OCI-LY7 (cell line): ENCODE data around the gene GOLGA6L7. TPM values are rescaled to one million over a fixed set of nuclear protein-coding genes. Genes with fewer than 3 reads are reported as not detected.
"Not testable (repeated sequence)": the region's sequence is repeated elsewhere in the genome, so short reads cannot be mapped to it uniquely, and the experiment has no call there.

ENCODE experiments used
- BruUV-seq: library from RNA; stranded (reverse); fragments of 400-500 nt; replicated peaks from 2 replicates; lab custom pipeline; 2021; lab: Mats Ljungman, UMichigan
- CTCF ChIA-PET: fragments of 300-600 bp; sonication (Branson Sonifier 250); formaldehyde crosslinking; loops from one replicate; lab custom pipeline; 2022; ENCODE audit warnings: antibody characterized with exemption; ENCODE audit not compliant: unreplicated experiment; lab: Charles Lee
- POLR2A ChIA-PET: fragments of 300-600 bp; sonication (Branson Sonifier 250); formaldehyde crosslinking; loops from one replicate; lab custom pipeline; 2022; ENCODE audit warnings: antibody characterized with exemption; lab: Charles Lee
- DNase-seq: peaks from one replicate; pipeline ENCODE4 v3.0.0-alpha.2; 2015; ENCODE audit warnings: low spot score
- H2AFZ ChIP-seq: fragments of 200-600 bp; sonication (generic), shearing (Covaris generic); 2 replicates; pipeline ENCODE4 v1.6.1; 2014; ENCODE audit warnings: mild to moderate bottlenecking, antibody characterized with exemption, low read length, moderate library complexity
- H3K27ac ChIP-seq: fragments of 200-600 bp; sonication (generic); 2 replicates; pipeline ENCODE4 v1.5.1; 2014; ENCODE audit warnings: mixed run types, low read depth, mild to moderate bottlenecking, moderate library complexity, low read length, inconsistent platforms; ENCODE audit not compliant: poor library complexity, severe bottlenecking
- H3K36me3 ChIP-seq: fragments of 200-600 bp; sonication (generic); 2 replicates; pipeline ENCODE4 v1.6.1; 2014; ENCODE audit warnings: mild to moderate bottlenecking, antibody characterized with exemption, low read length, moderate library complexity, mixed read lengths; ENCODE audit not compliant: insufficient read depth
- H3K4me1 ChIP-seq: fragments of 200-600 bp; sonication (generic); 2 replicates; pipeline ENCODE4 v1.5.1; 2014; ENCODE audit warnings: mild to moderate bottlenecking, low read length; ENCODE audit not compliant: insufficient read depth, poor library complexity, severe bottlenecking
- H3K4me2 ChIP-seq: fragments of 200-600 bp; sonication (generic); 2 replicates; pipeline ENCODE4 v1.6.1; 2014; ENCODE audit warnings: mild to moderate bottlenecking, low read length
- H3K4me3 ChIP-seq: fragments of 200-600 bp; sonication (generic); 2 replicates; pipeline ENCODE4 v1.5.1; 2014; ENCODE audit warnings: mild to moderate bottlenecking, low read depth, low read length; ENCODE audit not compliant: poor library complexity, severe bottlenecking
- H3K79me2 ChIP-seq: fragments of 200-600 bp; sonication (generic); 2 replicates; pipeline ENCODE4 v1.6.1; 2016; ENCODE audit warnings: low read depth, mild to moderate bottlenecking, low read length, moderate library complexity, mixed read lengths; ENCODE audit not compliant: insufficient read depth
- H3K9me2 ChIP-seq: fragments of 200-600 bp; sonication (generic); 2 replicates; pipeline ENCODE4 v1.6.1; 2016; ENCODE audit warnings: mild to moderate bottlenecking, low read length, mixed read lengths; ENCODE audit not compliant: insufficient read depth
- H3K9me3 ChIP-seq: fragments of 200-600 bp; sonication (generic); 2 replicates; pipeline ENCODE4 v1.6.1; 2014; ENCODE audit warnings: mild to moderate bottlenecking, mixed run types, low read length, mixed read lengths
- H4K20me1 ChIP-seq: fragments of 200-600 bp; sonication (generic); 2 replicates; pipeline ENCODE4 v1.6.1; 2014; ENCODE audit warnings: mild to moderate bottlenecking, antibody characterized with exemption, low read length, moderate library complexity, mixed read lengths; ENCODE audit not compliant: insufficient read depth
- intact Hi-C: fragments of 100-400 bp; cut with micrococcal nuclease; formaldehyde crosslinking; loops from one replicate; pipeline ENCODE4 v1.10.0; 2022; ENCODE audit not compliant: unreplicated experiment
- total RNA-seq, 2 experiments: library from RNA; depleted of rRNA in 1 of 2; stranded (reverse); fragments of >200 nt in 1 of 2; shearing (Covaris generic) in 1 of 2; gene quantifications; 2 replicates each; pipeline ENCODE4 v1.2.3, GENCODE V29; 2014 to 2022

GOLGA6L7 gene
- total RNA-seq, 2 experiments from 2014 or later: not detected

DNA sequence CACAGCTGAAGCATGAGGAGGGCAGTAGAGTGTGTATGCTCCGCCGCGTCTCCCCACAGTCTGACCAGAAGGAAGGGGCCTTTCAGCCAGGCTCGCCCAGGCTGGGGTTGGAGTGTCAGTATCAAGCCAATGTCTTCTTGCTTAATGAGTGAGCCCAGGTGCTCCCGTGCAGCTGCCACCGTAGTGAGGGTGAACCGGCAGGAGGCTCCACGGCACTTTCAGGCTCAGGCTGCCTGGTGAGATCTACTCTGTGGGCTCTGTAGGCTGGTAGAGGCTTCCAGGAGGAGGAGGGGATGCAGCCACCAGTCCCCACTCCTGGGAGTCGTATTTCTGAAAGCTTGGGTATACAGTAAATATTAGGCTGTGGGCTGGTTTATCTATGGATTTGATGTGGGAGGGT, 8.2 kb downstream of the GOLGA6L7 start:
- H3K79me2 ChIP-seq, DNase-seq, H3K4me3 ChIP-seq, intact Hi-C loops, H3K4me2 ChIP-seq, H3K27ac ChIP-seq, H3K36me3 ChIP-seq, H4K20me1 ChIP-seq, CTCF ChIA-PET, H2AFZ ChIP-seq, H3K9me2 ChIP-seq, H3K4me1 ChIP-seq, H3K9me3 ChIP-seq, POLR2A ChIA-PET, BruUV-seq: not testable (repeated sequence)

DNA sequence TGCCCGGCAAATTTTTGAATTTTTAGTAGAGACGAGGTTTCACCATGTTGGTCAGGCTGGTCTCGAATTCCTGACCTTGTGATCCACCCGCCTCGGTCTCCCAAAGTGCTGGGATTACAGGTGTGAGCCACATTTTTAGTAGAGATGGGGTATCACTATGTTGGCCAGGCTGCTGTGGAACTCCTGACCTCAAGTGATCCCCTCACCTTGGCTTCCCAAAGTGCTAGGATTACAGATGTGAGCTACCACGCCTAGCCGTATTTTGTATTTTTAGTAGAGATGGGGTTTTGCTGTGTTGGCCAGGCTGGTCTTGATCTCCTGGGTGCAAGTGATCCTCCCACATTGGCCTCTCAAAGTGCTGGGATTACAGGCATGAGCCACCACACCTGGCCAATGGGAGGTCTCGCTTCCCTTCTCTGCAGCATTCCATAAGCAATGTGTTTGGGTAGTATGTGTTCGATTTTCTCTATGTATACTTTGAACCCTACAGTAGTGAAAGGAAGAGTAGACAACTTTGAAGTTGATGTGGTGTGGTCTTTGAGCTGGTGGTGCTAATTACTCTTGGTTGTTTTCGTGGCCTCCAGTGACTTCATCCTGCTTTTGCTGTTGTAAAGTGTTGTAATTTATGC, 13.4 kb downstream of the GOLGA6L7 start:
- H3K9me2 ChIP-seq, H3K4me1 ChIP-seq, H3K4me2 ChIP-seq, DNase-seq, H3K9me3 ChIP-seq, H3K79me2 ChIP-seq, H3K36me3 ChIP-seq, intact Hi-C loops, H2AFZ ChIP-seq, CTCF ChIA-PET, POLR2A ChIA-PET, H3K4me3 ChIP-seq, H4K20me1 ChIP-seq, H3K27ac ChIP-seq, BruUV-seq: not testable (repeated sequence)

- H3K79me2 ChIP-seq, H3K27ac ChIP-seq, DNase-seq, H3K36me3 ChIP-seq, BruUV-seq, H3K9me3 ChIP-seq, H3K4me3 ChIP-seq, H3K4me1 ChIP-seq, H3K4me2 ChIP-seq, CTCF ChIA-PET, H3K9me2 ChIP-seq, POLR2A ChIA-PET, intact Hi-C loops, H2AFZ ChIP-seq, H4K20me1 ChIP-seq: not testable (repeated sequence)
Observed at GRCh38 chr15:28831897-28832587, 16.4 kb downstream of the GOLGA6L7 start.

DNA sequence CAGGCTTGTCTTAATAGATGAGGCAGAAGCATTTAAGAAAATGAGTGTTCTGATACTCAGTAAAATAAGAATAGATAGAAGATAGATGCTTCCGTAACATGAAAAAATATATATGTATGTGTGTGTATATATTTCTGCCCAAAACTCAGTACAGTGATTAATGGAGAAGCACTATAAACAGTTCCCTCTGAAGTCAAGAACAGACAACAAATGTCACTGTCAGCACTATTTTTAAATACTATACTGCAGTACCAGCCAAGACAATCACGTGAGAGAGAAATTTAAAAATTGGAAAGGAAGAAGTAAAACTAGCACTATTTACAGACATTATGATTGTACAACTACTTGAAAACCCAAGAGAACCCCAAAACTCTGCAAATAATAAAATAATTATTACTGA, 27.0 kb downstream of the GOLGA6L7 start:
- H3K79me2 ChIP-seq, BruUV-seq, CTCF ChIA-PET, H3K9me2 ChIP-seq, H3K4me1 ChIP-seq, POLR2A ChIA-PET, H3K4me2 ChIP-seq, H3K36me3 ChIP-seq, H2AFZ ChIP-seq, intact Hi-C loops, H4K20me1 ChIP-seq, H3K27ac ChIP-seq, DNase-seq, H3K4me3 ChIP-seq, H3K9me3 ChIP-seq: not testable (repeated sequence)

- H3K9me2 ChIP-seq, H3K27ac ChIP-seq, DNase-seq, H2AFZ ChIP-seq, CTCF ChIA-PET, H3K36me3 ChIP-seq, intact Hi-C loops, BruUV-seq, H3K4me2 ChIP-seq, H4K20me1 ChIP-seq, POLR2A ChIA-PET, H3K4me3 ChIP-seq, H3K9me3 ChIP-seq, H3K4me1 ChIP-seq, H3K79me2 ChIP-seq: not testable (repeated sequence)
Observed at GRCh38 chr15:28819930-28820295, 28.5 kb downstream of the GOLGA6L7 start.

- not testable (repeated sequence) for H3K27ac ChIP-seq
Observed at GRCh38 chr15:28819019-28819929, 29.2 kb downstream of the GOLGA6L7 start.

More at GRCh38 chr15:28819019-28819929, 29.2 kb downstream of the GOLGA6L7 start:
- BruUV-seq, H3K4me2 ChIP-seq, H3K79me2 ChIP-seq, H3K4me3 ChIP-seq, H2AFZ ChIP-seq, H3K4me1 ChIP-seq, intact Hi-C loops, H4K20me1 ChIP-seq, CTCF ChIA-PET, H3K9me2 ChIP-seq, DNase-seq, POLR2A ChIA-PET, H3K9me3 ChIP-seq, H3K36me3 ChIP-seq: not testable (repeated sequence)
